Choroid plexus epithelial cell (primary cell): Measurements from ENCODE around the gene STAB2.

Experiments
- DNase-seq: peaks from one replicate; pipeline ENCODE4 v3.0.0-alpha.2; 2010; ENCODE audit warnings: low read depth
- H3K4me3 ChIP-seq: 2 replicates; pipeline ENCODE4 v1.5.1; 2011; ENCODE audit warnings: low read depth, mild to moderate bottlenecking, control low read depth, low read length, moderate library complexity
- TF ChIP-seq, protein P1 (sequence below): conservative IDR thresholded peaks from 2 replicates; pipeline ENCODE4 v1.5.1; 2011; ENCODE audit warnings: low read depth, mild to moderate bottlenecking, control low read depth, inconsistent platforms, low read length, moderate library complexity

STAB2 gene

GRCh38 chr12:103599274-103599673 is 12.2 kb downstream of the STAB2 start:
- TF ChIP-seq, protein P1, sequence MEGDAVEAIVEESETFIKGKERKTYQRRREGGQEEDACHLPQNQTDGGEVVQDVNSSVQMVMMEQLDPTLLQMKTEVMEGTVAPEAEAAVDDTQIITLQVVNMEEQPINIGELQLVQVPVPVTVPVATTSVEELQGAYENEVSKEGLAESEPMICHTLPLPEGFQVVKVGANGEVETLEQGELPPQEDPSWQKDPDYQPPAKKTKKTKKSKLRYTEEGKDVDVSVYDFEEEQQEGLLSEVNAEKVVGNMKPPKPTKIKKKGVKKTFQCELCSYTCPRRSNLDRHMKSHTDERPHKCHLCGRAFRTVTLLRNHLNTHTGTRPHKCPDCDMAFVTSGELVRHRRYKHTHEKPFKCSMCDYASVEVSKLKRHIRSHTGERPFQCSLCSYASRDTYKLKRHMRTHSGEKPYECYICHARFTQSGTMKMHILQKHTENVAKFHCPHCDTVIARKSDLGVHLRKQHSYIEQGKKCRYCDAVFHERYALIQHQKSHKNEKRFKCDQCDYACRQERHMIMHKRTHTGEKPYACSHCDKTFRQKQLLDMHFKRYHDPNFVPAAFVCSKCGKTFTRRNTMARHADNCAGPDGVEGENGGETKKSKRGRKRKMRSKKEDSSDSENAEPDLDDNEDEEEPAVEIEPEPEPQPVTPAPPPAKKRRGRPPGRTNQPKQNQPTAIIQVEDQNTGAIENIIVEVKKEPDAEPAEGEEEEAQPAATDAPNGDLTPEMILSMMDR, result no peak
- no peak overlapping the region for H3K4me3 ChIP-seq
- no peak for DNase-seq

DNA sequence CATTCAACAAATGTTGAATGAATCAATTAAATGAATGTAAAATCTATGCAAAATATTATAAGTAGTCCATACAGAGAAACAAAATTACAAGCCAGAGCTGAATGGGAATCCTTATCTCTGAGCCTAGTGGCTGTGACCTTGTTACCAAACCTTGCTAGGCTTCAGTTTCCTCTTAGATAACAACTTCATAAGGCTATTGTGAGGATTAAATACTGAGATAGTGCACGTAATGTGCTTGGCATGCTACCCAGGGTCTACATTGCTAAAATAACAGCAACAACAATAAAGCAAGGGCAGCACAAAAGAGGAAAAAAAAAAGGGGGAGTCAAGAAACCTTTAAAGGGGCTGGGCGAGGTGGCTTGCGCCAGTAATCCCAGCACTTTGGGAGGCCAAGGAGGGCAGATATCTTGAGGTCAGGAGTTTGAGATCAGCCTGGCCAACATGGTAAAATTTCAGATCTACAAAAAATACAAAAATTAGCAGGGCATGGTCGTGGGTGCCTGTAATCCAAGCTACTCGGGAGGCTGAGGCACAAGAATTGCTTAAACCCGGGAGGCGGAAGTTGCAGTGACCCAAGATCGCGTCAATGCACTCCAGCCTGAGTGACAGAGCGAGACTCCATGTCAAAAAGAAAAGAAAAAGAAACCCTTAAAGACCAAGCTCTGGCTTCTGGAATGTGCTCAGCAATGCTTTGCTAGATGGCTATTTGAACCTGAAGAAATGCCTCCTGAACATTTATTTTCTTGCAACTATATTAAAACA is 14.1 kb downstream of the STAB2 start:
- TF ChIP-seq, protein P1, result no peak
- DNase-seq, result no peak
- H3K4me3 ChIP-seq, result no peak overlapping the region

DNA sequence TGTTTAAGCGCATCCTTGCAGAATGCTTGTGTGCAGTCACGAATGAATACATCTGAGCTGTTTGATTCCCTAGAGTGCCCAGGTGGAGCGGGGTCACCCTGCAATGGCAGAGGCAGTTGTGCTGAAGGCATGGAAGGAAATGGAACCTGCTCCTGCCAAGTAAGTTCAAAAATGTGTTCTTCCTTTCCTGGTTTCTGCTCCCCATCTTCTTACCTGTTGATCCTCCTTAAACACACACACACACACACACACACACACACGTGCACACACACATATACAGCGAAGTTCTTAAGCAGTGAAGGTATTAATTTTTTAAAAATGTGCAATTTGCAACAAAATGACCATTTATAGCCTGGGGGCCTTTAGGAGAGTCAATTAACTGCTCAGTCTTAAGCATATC is 33.3 kb downstream of the STAB2 start:
- no peak for DNase-seq
- no peak overlapping the region for H3K4me3 ChIP-seq
- TF ChIP-seq, protein P1, result no peak

- no peak for DNase-seq
- TF ChIP-seq, protein P1, result no peak
Observed at GRCh38 chr12:103623716-103624115, 36.6 kb downstream of the STAB2 start.

DNA sequence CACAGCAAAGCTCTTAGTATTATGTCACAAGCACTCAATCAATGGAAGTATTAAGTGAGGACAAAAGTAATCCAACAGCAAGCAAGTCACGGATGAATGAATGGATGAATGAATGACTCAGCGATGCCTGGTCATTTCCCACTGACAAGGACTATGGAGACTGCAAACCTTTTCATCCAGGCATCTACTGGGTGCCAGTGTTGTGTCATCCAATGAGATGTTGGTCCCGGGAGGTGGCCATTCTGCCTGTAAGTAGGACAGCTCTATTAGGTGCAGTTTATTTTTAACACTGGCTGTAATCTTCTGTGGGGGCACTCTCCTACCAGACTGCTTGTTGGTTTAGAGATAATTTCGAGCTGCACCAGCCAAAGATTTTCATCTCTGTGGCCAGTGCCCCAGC is 39.4 kb downstream of the STAB2 start:
- TF ChIP-seq, protein P1, result no peak
- DNase-seq, result no peak
- H3K4me3 ChIP-seq, result no peak overlapping the region

More at GRCh38 chr12:103623716-103624115, 36.6 kb downstream of the STAB2 start:
- no peak overlapping the region for H3K4me3 ChIP-seq

- DNase-seq, result no peak
- no peak overlapping the region for H3K4me3 ChIP-seq
- TF ChIP-seq, protein P1, result no peak
Observed at GRCh38 chr12:103627189-103627855, 40.2 kb downstream of the STAB2 start.
